SK-N-SH (cell line): ENCODE measurements around the gene LDLR. TPM values are rescaled to one million over a fixed set of nuclear protein-coding genes. Genes with fewer than 3 reads are reported as not detected.

Experiments
- CTCF ChIA-PET: fragments of 300-600, 350-600 bp; formaldehyde crosslinking; extraction: SDS; loops from one replicate; lab custom pipeline; 2021; lab: Yijun Ruan, JAX
- POLR2A ChIA-PET: fragments of 350-600 bp; sonication (Branson Sonifier 250); formaldehyde crosslinking; extraction: SDS; loops from one replicate; lab custom pipeline; 2020; ENCODE audit warnings: antibody characterized with exemption, inconsistent platforms; lab: Yijun Ruan, JAX
- DNase-seq: peaks from one replicate; pipeline ENCODE4 v3.0.0; 2012
- H2AFZ ChIP-seq: fragments of 200-600 bp; sonication (generic); 2 replicates; pipeline ENCODE4 v1.8.1; 2016; ENCODE audit warnings: antibody characterized with exemption, mild to moderate bottlenecking, low read depth
- H3F3A ChIP-seq: fragments of 200-600 bp; sonication (generic); replicated peaks from 2 replicates; pipeline ENCODE3; 2016; ENCODE audit warnings: antibody characterized with exemption, mild to moderate bottlenecking; ENCODE audit not compliant: insufficient read depth
- H3K27ac ChIP-seq, 2 experiments: fragments of 200-500 bp in 1 of 2; fragments of 200-600 bp in 1 of 2; sonication (Bioruptor generic) in 1 of 2; sonication (generic), shearing (Covaris generic) in 1 of 2; 2 replicates each; pipeline versions ENCODE4 v1.5.1 to v1.6.1; 2014 to 2016; ENCODE audit warnings: low read depth in 2 of 2, inconsistent platforms in 1 of 2, low read length in 1 of 2, mild to moderate bottlenecking in 1 of 2, mixed read lengths in 1 of 2
- H3K27me3 ChIP-seq: fragments of 200-600 bp; sonication (generic), shearing (Covaris generic); 2 replicates; pipeline ENCODE4 v1.6.1; 2016; ENCODE audit warnings: mixed run types; ENCODE audit not compliant: insufficient read depth
- H3K36me3 ChIP-seq, 2 experiments: fragments of 200-500 bp in 1 of 2; fragments of 200-600 bp in 1 of 2; sonication (Bioruptor generic) in 1 of 2; sonication (generic) in 1 of 2; replicated peaks in 1 of 2; 2 replicates each; pipeline versions ENCODE3 to v1.5.1; 2014 to 2016; ENCODE audit warnings: low read length in 1 of 2, mild to moderate bottlenecking in 1 of 2; ENCODE audit not compliant: insufficient read depth in 2 of 2, control insufficient read depth in 1 of 2
- H3K4me1 ChIP-seq, 2 experiments: fragments of 200-500 bp in 1 of 2; fragments of 200-600 bp in 1 of 2; sonication (Bioruptor generic) in 1 of 2; sonication (generic), shearing (Covaris generic) in 1 of 2; 2 replicates each; pipeline versions ENCODE4 v1.5.1 to v1.6.1; 2014 to 2016; ENCODE audit warnings: low read depth in 1 of 2, low read length in 1 of 2, mixed run types in 1 of 2; ENCODE audit not compliant: insufficient read depth in 2 of 2, control insufficient read depth in 1 of 2
- H3K4me2 ChIP-seq: fragments of 200-600 bp; sonication (generic), shearing (Covaris generic); 2 replicates; pipeline ENCODE4 v1.6.1; 2017; ENCODE audit warnings: mixed run types
- H3K4me3 ChIP-seq, 2 experiments: fragments of 200-500 bp in 1 of 2; fragments of 200-600 bp in 1 of 2; sonication (Bioruptor generic) in 1 of 2; sonication (generic), shearing (Covaris generic) in 1 of 2; 2 replicates each; pipeline versions ENCODE4 v1.5.1 to v1.8.1; 2014 to 2016; ENCODE audit warnings: low read depth in 2 of 2, inconsistent platforms in 1 of 2, low read length in 1 of 2, mild to moderate bottlenecking in 1 of 2, mixed read lengths in 1 of 2, moderate library complexity in 1 of 2
- H3K79me2 ChIP-seq: fragments of 200-600 bp; sonication (generic); 2 replicates; pipeline ENCODE4 v1.8.1; 2017; ENCODE audit warnings: mild to moderate bottlenecking; ENCODE audit not compliant: insufficient read depth
- H3K9ac ChIP-seq: fragments of 200-600 bp; sonication (generic); 2 replicates; pipeline ENCODE4 v1.6.1; 2017; ENCODE audit warnings: mixed run types
- H3K9me2 ChIP-seq: fragments of 200-600 bp; sonication (generic); 2 replicates; pipeline ENCODE4 v1.6.1; 2017; ENCODE audit warnings: mixed run types
- H3K9me3 ChIP-seq: fragments of 200-600 bp; sonication (generic); 2 replicates; pipeline ENCODE4 v1.6.1; 2017; ENCODE audit warnings: mixed run types, mild to moderate bottlenecking, moderate library complexity
- H4K20me1 ChIP-seq: fragments of 200-600 bp; sonication (generic); 2 replicates; pipeline ENCODE4 v1.6.1; 2017; ENCODE audit warnings: mild to moderate bottlenecking, mixed run types; ENCODE audit not compliant: insufficient read depth
- CHD2 ChIP-seq: fragments of 150-350 bp; IDR thresholded peaks from 2 replicates; pipeline ENCODE4 v1.6.1; 2018; ENCODE audit warnings: low read length; ENCODE audit not compliant: partially characterized antibody
- ELF1 ChIP-seq: IDR thresholded peaks from 2 replicates; pipeline ENCODE4 v1.4.0; 2012
- EP300 ChIP-seq, 2 experiments: IDR thresholded peaks; 2 replicates each; pipeline versions ENCODE4 v1.4.0 to v1.6.1; 2012; ENCODE audit warnings: borderline replicate concordance in 1 of 2, low read depth in 1 of 2, low read length in 1 of 2
- EZH2phosphoT487 ChIP-seq: fragments of 200-600 bp; sonication (generic); IDR thresholded peaks from 2 replicates; pipeline ENCODE4 v1.6.1; 2017; ENCODE audit warnings: low read depth, mixed run types, mild to moderate bottlenecking, antibody characterized with exemption, moderate library complexity, borderline replicate concordance
- FOSL2 ChIP-seq: IDR thresholded peaks from 2 replicates; pipeline ENCODE4 v1.4.0; 2012; ENCODE audit warnings: low read depth, mild to moderate bottlenecking, moderate library complexity, borderline replicate concordance
- FOXJ3 ChIP-seq: sonication (generic); formaldehyde crosslinking; IDR thresholded peaks from 2 replicates; pipeline ENCODE4 v1.5.1; 2020; ENCODE audit warnings: mild to moderate bottlenecking, missing genetic modification reagents
- GABPA ChIP-seq: IDR thresholded peaks from 2 replicates; pipeline ENCODE4 v1.4.0; 2012; ENCODE audit warnings: low read depth, mild to moderate bottlenecking
- JUND ChIP-seq: IDR thresholded peaks from 2 replicates; pipeline ENCODE4 v1.4.0; 2012
- MAX ChIP-seq: IDR thresholded peaks from 2 replicates; pipeline ENCODE4 v1.4.0; 2012; ENCODE audit warnings: low read depth
- MEF2A ChIP-seq: IDR thresholded peaks from 2 replicates; pipeline ENCODE4 v1.4.0; 2012; ENCODE audit warnings: low read depth, borderline replicate concordance
- NFIC ChIP-seq: IDR thresholded peaks from 2 replicates; pipeline ENCODE4 v1.4.0; 2012; ENCODE audit warnings: borderline replicate concordance
- NRF1 ChIP-seq: IDR thresholded peaks from 2 replicates; pipeline ENCODE4 v1.6.1; 2012; ENCODE audit warnings: low read depth, mild to moderate bottlenecking, low read length
- POLR2AphosphoS5 ChIP-seq: IDR thresholded peaks from 2 replicates; pipeline ENCODE4 v1.6.1; 2012; ENCODE audit warnings: low read depth, low read length
- RAD21 ChIP-seq: IDR thresholded peaks from 2 replicates; pipeline ENCODE4 v1.6.1; 2012; ENCODE audit warnings: mild to moderate bottlenecking, low read length
- SIN3A ChIP-seq: IDR thresholded peaks from 2 replicates; pipeline ENCODE4 v1.6.1; 2012; ENCODE audit warnings: low read depth, mild to moderate bottlenecking, low read length, moderate library complexity, borderline replicate concordance
- TCF12 ChIP-seq: IDR thresholded peaks from 2 replicates; pipeline ENCODE4 v1.4.0; 2012
- TEAD4 ChIP-seq: IDR thresholded peaks from 2 replicates; pipeline ENCODE4 v1.4.0; 2012; ENCODE audit warnings: mild to moderate bottlenecking, borderline replicate concordance; ENCODE audit not compliant: insufficient read depth
- USF1 ChIP-seq: IDR thresholded peaks from 2 replicates; pipeline ENCODE4 v1.4.0; 2012; ENCODE audit warnings: low read depth, borderline replicate concordance
- YY1 ChIP-seq: IDR thresholded peaks from 2 replicates; pipeline ENCODE4 v1.4.0; 2012; ENCODE audit warnings: low read depth, mild to moderate bottlenecking
- WGBS: methylation state at CpG from one replicate; pipeline ENCODE4 v1.1.6; 2017; ENCODE audit warnings: low lambda C conversion rate; 5-methylcytosine and 5-hydroxymethylcytosine counted together
- polyA plus RNA-seq, 3 experiments: library from polyadenylated mRNA; depleted of rRNA; stranded (reverse); fragments of >200 nt; gene quantifications; 2 replicates each; pipeline ENCODE4 v1.2.3, GENCODE V29; 2012
- TF ChIP-seq, protein P1 (sequence below): fragments of 150-350 bp; IDR thresholded peaks from 2 replicates; pipeline ENCODE4 v1.6.1; 2017; ENCODE audit warnings: antibody characterized with exemption, low read length, low read depth, borderline replicate concordance

The LDLR gene
- polyA plus RNA-seq, 1 of the 3 experiments (the other 2 are of a cell fraction), result 25.1 TPM

GRCh38 chr19:11111771-11112144, 22.5 kb downstream of the LDLR start:
- H3K27ac ChIP-seq, result no peak overlapping the region
- peaks cover 26 to 31% of the 10 kb centered on the region in 2 experiments for H3K36me3 ChIP-seq
- H2AFZ ChIP-seq, result no peak overlapping the region
- no peaks in the 10 kb centered on the region; a peak in 1 of 4 replicates for H3K4me1 ChIP-seq
- no peak overlapping the region for H3K9ac ChIP-seq
- no peaks in the 10 kb centered on the region for H3F3A ChIP-seq
- H4K20me1 ChIP-seq, result no peaks in the 10 kb centered on the region
- H3K4me2 ChIP-seq, result no peak overlapping the region
- 83% methylated on average over 8 of the region's 8 CpGs for WGBS
- H3K9me3 ChIP-seq, result no peaks in the 10 kb centered on the region
- H3K4me3 ChIP-seq, result no peak overlapping the region
- ChIA-PET POLR2A (no interaction called here), CTCF (interaction anchor here (0.9 to 1.7 kb wide), 2 partner anchors 14 to 19 kb away, joined by 3 to 9 read pairs; no protein-coding TSS in a partner anchor)
- TF ChIP-seq, protein P1, sequence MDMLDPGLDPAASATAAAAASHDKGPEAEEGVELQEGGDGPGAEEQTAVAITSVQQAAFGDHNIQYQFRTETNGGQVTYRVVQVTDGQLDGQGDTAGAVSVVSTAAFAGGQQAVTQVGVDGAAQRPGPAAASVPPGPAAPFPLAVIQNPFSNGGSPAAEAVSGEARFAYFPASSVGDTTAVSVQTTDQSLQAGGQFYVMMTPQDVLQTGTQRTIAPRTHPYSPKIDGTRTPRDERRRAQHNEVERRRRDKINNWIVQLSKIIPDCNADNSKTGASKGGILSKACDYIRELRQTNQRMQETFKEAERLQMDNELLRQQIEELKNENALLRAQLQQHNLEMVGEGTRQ, result no peak
- TF ChIP-seq YY1 (no peak), TEAD4 (no peak), CHD2 (no peak), TCF12 (no peak), NRF1 (no peak), MAX (no peak), FOXJ3 (CRISPR knock-in tag) (no peak), EP300 (IDR thresholded peaks at IDR 0.05; ENCODE audit: borderline replicate concordance in 1 of 2, low read depth in 1 of 2, low read length in 1 of 2) (no peak), ELF1 (no peak), NFIC (no peak), USF1 (no peak), POLR2AphosphoS5 (no peak), MEF2A (no peak), EZH2phosphoT487 (no peak), SIN3A (no peak), JUND (no peak), RAD21 (no peak), FOSL2 (no peak), GABPA (no peak)
- TF ChIP-seq, all 33 proteins: peak for 0
- Histone ChIP-seq H3K27me3 (no peaks in the 10 kb centered on the region), H3K9me2 (no peaks in the 10 kb centered on the region), H3K79me2 (no peaks in the 10 kb centered on the region)
- no peak for DNase-seq
